ENCODE results near the gene JAG1. TPM values are rescaled to one million over a fixed set of nuclear protein-coding genes. Genes with fewer than 3 reads are reported as not detected.

Gene JAG1
- total RNA-seq = under 1 TPM; 0.13 to 0.15 TPM

DNA sequence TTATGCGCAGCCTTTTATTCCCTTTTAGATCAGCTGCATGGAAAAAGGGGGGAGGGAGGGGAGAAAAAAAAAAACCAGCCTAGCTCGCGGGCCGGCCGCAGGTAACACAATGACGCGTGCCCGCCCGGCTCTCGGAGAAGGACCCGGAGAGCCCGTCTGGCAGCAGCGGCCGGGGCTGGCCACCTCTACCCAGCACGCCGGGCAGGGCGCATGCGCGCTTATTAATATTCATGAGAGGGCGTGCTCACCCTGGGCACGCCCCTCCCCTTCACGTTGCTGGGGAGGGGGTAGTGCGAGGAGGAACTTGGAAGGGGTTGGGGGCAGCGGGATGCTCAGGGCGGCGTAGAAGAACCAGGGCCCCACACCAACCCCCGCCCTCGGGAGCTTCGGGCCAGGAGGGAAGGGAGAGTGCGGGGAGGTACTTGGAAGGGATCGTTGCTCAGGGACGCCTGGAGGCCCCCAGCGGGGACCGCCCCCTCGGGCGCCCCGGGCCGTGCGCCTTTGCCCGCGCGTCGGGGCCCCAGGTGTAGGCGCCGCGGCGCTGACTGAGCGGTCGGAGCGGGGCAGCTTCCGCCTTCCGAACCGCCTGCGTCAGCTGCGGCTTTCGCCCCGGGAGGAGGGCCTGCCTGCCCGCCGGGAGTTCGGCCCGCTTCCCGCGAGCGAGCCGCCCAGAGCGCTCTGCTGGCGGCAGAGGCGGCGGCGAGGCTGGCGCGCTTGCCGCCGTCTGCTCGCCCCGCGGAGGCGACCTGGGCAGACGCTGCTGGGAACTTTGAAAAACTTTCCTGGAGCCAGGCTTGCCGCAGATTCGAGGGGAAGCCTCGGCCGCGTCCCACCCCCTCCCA, at the start of gene JAG1:
JAG1 (minus strand) TSS at position 158 of the 842 bp plus-strand sequence. CDS start 469 bp downstream, outside the sequence.
- ChIA-PET CTCF (no interaction called here), POLR2A (no interaction called here)

- POLR2A ChIA-PET = no interaction called here
- CTCF ChIA-PET = interaction anchor here (0.7 kb wide), 1 partner anchor 1590 kb away, joined by 3 read pairs; no protein-coding TSS in a partner anchor
Measured at GRCh38 chr20:10721976-10722375, 48.2 kb upstream of the JAG1 start.

DNA sequence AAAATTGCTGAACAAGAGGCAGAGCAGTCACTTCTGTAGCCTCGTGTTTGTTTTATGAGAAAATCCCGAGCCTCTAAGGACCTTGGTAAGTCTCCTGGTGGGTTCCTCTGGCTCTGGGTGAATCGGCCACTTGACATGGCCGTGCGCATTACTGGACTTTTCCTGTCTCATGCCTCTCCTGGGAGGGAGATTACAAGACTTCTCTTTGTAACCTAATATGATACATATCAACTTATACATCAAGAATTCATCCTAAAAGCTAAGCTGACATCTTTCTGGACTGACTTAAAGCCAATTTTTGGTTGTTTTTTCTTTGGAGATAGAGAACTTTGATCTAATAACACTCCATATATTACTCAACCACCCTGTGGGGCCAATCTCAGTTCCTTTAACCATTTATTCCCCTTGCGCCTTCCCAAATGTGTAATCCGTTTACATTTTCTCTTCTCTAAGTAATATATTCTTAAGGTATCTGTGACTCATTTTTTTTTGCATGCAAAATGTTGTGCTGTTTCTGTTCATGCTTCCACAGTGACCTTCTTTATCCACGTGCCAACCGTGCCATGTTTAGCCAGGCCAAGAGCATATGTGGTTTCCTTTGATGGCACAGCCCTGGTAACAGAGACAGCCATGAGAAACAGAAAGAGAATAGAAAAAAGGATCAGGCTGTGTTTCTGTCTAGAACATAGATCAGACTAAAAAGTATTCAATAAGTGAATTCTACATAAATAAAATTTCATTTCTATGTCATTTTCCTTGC, 47.5 kb upstream of the JAG1 start:
- CTCF ChIA-PET = no interaction called here
- POLR2A ChIA-PET = no interaction called here

DNA sequence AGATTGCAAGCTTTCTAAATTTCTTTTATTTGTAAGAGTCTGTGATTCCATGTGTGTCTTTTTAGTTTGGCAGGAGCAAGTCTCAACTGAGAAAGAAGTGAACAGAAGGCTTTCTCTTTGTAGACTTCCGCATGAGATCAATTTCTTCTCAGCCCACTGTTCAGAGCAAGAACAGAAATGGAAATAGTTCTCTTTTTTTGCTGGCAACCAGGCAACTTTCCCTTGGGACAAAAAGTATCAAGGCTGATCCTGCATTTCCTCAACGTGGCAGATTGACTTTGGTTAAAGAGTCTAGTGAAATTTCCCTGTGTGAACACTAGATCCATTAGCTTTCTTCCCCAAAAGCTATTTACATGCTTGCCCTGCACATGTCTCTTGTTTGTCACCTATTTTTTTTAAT, 46.8 kb upstream of the JAG1 start:
- CTCF ChIA-PET = no interaction called here
- POLR2A ChIA-PET = no interaction called here

GRCh38 chr20:10719740-10720385, 46.1 kb upstream of the JAG1 start:
- ChIA-PET CTCF (no interaction called here), POLR2A (no interaction called here)

DNA sequence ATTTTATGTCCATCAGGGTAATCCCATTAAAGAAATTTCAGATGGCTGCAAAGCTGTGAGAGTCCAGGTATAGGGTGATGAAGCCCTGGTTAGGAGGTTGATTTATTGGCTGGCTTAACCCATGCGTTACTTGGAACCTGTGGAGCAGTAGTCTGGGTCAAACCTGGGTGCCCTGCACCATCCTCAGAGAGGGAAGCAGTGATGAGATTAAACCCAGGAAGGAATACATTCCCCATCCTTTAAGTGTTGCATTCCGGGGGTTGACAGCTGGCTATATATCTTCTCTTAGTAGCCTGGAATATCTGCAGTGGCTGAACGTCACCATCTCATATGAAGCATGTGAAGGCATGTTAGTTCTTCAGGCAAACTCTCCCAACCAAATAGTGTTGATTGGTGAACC, 44.9 kb upstream of the JAG1 start:
- ChIA-PET POLR2A (no interaction called here), CTCF (no interaction called here)

DNA sequence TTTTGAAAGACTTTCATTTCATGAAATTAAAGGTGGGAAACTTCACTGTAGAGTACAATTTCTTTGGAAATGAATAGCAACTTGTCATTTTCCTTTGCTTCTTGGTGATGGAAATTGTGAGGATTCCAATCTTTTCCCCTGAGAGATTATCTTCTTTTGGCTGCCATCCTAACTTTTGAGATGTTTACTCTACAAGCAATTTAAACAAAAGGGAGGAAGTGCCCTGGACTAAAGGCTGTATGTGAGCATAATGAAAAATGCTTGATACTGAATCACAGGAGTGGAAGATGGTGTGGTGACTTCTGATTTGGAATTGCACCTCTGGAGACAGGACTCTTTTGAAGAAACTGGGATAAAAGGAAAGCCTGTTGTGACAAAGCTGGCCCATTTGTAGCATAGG, 43.1 kb upstream of the JAG1 start:
- ChIA-PET CTCF (no interaction called here), POLR2A (no interaction called here)

DNA sequence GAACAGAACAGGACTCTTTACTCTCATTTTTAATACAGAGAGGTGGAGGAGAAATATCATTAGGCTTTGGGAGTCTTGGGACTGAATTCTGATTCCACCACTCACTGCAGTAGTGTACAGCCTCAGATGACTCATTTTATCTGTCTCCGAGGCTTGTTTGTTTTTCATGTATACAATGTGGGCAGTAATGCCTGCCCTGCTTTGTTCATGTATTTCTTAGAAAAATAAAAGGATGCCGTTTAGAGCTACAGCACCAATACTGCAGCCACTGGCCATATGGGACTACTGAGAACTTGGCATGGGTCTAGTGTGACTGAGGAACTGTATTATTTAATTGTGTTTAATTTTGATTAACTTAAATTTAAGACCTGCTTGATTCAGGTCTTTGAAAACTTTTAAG, 41.2 kb upstream of the JAG1 start:
- ChIA-PET CTCF (no interaction called here), POLR2A (no interaction called here)

DNA sequence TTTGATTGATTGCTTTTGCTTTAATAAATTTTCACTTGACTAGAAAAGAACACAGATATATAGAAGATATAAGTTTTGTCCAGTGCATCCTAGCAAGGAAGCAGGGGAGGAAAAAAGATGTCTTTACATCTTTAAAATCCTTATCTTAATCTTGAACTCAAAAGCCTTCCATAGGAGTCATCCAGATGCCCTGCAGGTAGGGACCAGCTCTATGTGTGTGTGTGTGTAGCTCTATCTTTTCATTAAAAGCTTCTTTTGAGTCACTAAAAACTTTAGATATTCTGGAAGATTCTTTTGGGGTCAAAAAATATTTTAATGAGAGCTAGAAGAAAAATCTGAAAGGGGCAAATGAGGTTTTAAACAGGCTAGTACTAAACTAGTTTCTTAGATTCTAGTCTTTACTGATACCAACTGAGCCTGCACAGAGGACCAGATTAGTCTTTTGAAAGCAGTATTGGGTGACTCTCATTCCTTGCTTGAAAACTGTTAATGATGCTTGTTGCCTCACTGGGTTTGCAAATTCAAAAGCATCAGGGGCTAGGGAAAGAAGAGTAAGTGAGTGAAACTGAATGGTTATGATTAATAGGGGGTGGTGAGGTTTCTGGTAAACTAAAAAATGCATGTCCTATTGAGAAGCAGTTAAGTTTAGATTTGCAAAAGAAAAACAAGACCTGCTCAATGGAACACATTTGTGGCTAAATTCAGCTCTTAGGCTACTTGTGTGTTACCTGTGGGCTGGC, 40.6 kb upstream of the JAG1 start:
- ChIA-PET CTCF (no interaction called here), POLR2A (no interaction called here)

GRCh38 chr20:10713161-10713560, 39.4 kb upstream of the JAG1 start:
- CTCF ChIA-PET = no interaction called here
- POLR2A ChIA-PET = no interaction called here

GRCh38 chr20:10711903-10712451, 38.2 kb upstream of the JAG1 start:
- CTCF ChIA-PET = no interaction called here
- POLR2A ChIA-PET = no interaction called here

GRCh38 chr20:10710991-10711775, 37.4 kb upstream of the JAG1 start:
- ChIA-PET POLR2A (no interaction called here), CTCF (no interaction called here)

DNA sequence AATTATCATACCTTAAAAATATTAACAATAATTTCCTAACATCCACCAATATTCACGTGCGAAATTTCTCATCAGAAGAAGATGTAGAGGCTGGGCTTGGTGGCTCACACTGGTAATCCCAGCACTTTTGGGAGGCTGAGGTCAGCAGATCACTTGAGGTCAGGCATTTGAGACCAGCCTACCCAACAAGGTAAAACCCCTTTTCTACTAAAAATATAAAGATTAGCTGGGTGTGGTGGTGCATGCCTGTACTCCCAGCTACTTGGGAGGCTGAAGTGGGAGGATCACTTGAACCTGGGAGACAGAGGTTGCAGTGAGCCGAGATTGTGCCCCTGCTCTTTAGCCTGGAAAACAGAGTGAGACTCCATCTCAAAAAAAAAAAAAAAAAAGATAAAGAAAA, 36.1 kb upstream of the JAG1 start:
- ChIA-PET CTCF (no interaction called here), POLR2A (no interaction called here)

DNA sequence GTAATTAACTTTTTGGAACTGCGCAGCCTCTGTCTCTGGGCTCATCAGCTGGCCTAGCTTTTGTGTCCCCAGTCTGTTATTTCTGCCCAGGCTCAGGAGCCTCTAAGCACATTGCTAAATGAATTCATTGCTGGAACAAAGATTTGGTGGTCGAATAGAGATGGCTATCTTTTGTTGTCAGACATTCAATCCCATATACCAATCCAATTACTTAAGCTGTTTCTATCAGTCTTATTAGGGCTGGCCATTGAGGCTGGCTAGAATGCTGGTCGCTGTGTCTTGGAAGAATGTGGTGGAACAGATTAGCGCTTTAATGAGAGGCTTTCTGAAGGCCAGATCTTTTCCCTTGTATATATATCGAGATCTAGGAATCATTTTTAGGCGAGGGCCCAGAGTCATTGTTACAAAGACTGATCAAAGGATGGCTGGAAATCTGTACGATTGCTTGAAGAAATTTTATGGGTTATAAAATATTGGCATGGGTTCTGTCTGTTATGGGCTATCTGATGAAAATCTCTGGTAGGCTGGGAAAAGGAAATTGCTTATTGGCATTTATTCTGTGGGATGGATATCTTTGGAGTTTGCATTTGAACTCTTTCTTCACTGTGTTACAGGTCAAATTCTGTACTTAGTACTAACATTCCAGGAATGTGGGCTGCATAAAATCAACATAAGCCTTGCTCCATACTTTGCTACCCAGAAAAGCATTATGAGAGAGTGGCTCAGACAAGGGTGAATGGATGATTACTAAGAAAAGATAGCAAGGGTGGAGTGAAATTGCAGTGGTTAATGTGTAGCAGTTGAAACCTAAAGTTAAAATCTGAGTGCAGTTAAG, 34.8 kb upstream of the JAG1 start:
- ChIA-PET POLR2A (no interaction called here), CTCF (no interaction called here)

- ChIA-PET POLR2A (no interaction called here), CTCF (no interaction called here)
Measured at GRCh38 chr20:10707791-10708190, 34.0 kb upstream of the JAG1 start.

DNA sequence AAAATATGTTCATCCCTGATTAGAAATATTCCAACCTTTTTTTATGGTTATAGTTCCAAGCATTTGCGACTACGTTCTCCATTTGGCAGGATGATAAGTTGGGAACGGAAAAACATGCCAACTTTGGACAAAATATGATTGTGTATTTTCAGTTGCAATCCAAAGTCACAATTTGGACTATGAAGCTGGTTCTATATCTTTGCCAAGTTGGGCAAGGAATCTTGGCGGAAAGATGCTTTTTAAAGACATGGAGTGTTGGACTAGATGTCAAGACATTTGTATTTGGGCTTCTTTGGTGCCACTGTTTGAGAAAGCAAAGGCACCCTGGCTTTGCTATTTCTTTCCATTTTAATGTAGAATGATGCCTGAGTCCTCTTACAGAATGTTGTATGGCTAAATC, 33.3 kb upstream of the JAG1 start:
- CTCF ChIA-PET = no interaction called here
- POLR2A ChIA-PET = no interaction called here

- ChIA-PET POLR2A (no interaction called here), CTCF (no interaction called here)
Measured at GRCh38 chr20:10706460-10706811, 32.6 kb upstream of the JAG1 start.

- POLR2A ChIA-PET = no interaction called here
- CTCF ChIA-PET = no interaction called here
Measured at GRCh38 chr20:10705801-10706459, 32.1 kb upstream of the JAG1 start.

Measured in activated CD8-positive, alpha-beta memory T cell treated with anti-CD3 and anti-CD28 coated beads for 36 hours (primary cell).